Progenitor cell of endocrine pancreas (in vitro differentiated cells): ENCODE data around the gene PEX14. TPM values are rescaled to one million over a fixed set of nuclear protein-coding genes. Genes with fewer than 3 reads are reported as not detected.

Experiments used
- DNase-seq: peaks from one replicate; pipeline ENCODE4 v3.0.0; 2021; ENCODE audit warnings: low spot score; ENCODE audit not compliant: unreplicated experiment
- H3K27ac Mint-ChIP-seq: 2 replicates; pipeline ENCODE4 v1.8.0; 2021; ENCODE audit warnings: mild to moderate bottlenecking, moderate library complexity, mixed read lengths
- H3K27me3 Mint-ChIP-seq: 2 replicates; pipeline ENCODE4 v1.8.0; 2021; ENCODE audit warnings: mixed read lengths
- H3K36me3 Mint-ChIP-seq: 2 replicates; pipeline ENCODE4 v1.8.0; 2022; ENCODE audit warnings: mixed read lengths; ENCODE audit not compliant: insufficient read depth
- H3K4me1 Mint-ChIP-seq: 2 replicates; pipeline ENCODE4 v1.8.0; 2021; ENCODE audit warnings: low read depth, mixed read lengths
- H3K4me3 Mint-ChIP-seq: 2 replicates; pipeline ENCODE4 v1.8.0; 2021; ENCODE audit warnings: low read depth, mild to moderate bottlenecking, moderate library complexity, mixed read lengths
- H3K9me3 Mint-ChIP-seq: 2 replicates; pipeline ENCODE4 v1.8.0; 2021; ENCODE audit warnings: low read depth, mixed read lengths
- CTCF ChIP-seq: fragments of 200-600 bp; sonication (generic); IDR thresholded peaks from one replicate; pipeline ENCODE4 v1.5.0; 2021; ENCODE audit warnings: antibody characterized with exemption, mild to moderate bottlenecking; ENCODE audit not compliant: unreplicated experiment
- total RNA-seq: library from RNA; stranded (reverse); gene quantifications from 2 replicates; pipeline ENCODE4 v1.2.1, GENCODE V29; 2021

Gene PEX14
- total RNA-seq, 1 donor from 2014 or later, result 27.8 TPM

GRCh38 chr1:10475510-10475909 is 760 bp downstream of the PEX14 start:
- TF ChIP-seq CTCF, result no peak
- Mint-ChIP-seq H3K36me3 (no peaks in the 10 kb centered on the region), H3K9me3 (no peaks in the 10 kb centered on the region), H3K27ac (peak overlapping the region; percentile 95), H3K4me3 (peak overlapping the region; percentile 97), H3K27me3 (no peaks in the 10 kb centered on the region), H3K4me1 (peaks cover 16% of the 10 kb centered on the region)
- no peak for DNase-seq

GRCh38 chr1:10479296-10479695 is 4.5 kb downstream of the PEX14 start:
- H3K9me3 Mint-ChIP-seq, result no peaks in the 10 kb centered on the region
- H3K4me1 Mint-ChIP-seq, result peaks cover 14% of the 10 kb centered on the region
- no peak for DNase-seq
- H3K36me3 Mint-ChIP-seq, result peaks cover 3% of the 10 kb centered on the region
- H3K4me3 Mint-ChIP-seq, result no peak overlapping the region
- H3K27me3 Mint-ChIP-seq, result no peaks in the 10 kb centered on the region
- TF ChIP-seq CTCF, result no peak
- peak overlapping the region; percentile 37 for H3K27ac Mint-ChIP-seq

- Mint-ChIP-seq H3K4me1 (peaks cover 7% of the 10 kb centered on the region), H3K27me3 (no peaks in the 10 kb centered on the region), H3K4me3 (no peak overlapping the region), H3K27ac (no peak overlapping the region), H3K36me3 (peaks cover 6% of the 10 kb centered on the region), H3K9me3 (peaks cover 3% of the 10 kb centered on the region)
- DNase-seq, result no peak
- no peak for TF ChIP-seq CTCF
Measured at GRCh38 chr1:10480614-10481013, 5.9 kb downstream of the PEX14 start.

GRCh38 chr1:10484521-10484920 is 9.8 kb downstream of the PEX14 start:
- H3K4me1 Mint-ChIP-seq, result peaks cover 4% of the 10 kb centered on the region
- H3K9me3 Mint-ChIP-seq, result peaks cover 3% of the 10 kb centered on the region
- peaks cover 13% of the 10 kb centered on the region for H3K36me3 Mint-ChIP-seq
- H3K4me3 Mint-ChIP-seq, result no peak overlapping the region
- H3K27ac Mint-ChIP-seq, result no peak overlapping the region
- no peaks in the 10 kb centered on the region for H3K27me3 Mint-ChIP-seq
- no peak for TF ChIP-seq CTCF
- DNase-seq, result no peak

GRCh38 chr1:10489291-10490055 is 14.7 kb downstream of the PEX14 start:
- TF ChIP-seq CTCF, result no peak
- Mint-ChIP-seq H3K27me3 (no peaks in the 10 kb centered on the region), H3K4me1 (peaks cover 10% of the 10 kb centered on the region)

More at GRCh38 chr1:10489291-10490055, 14.7 kb downstream of the PEX14 start:
- Mint-ChIP-seq H3K36me3 (peaks cover 11% of the 10 kb centered on the region), H3K27ac (no peak overlapping the region), H3K9me3 (peaks cover 3% of the 10 kb centered on the region), H3K4me3 (no peak overlapping the region)
- DNase-seq, result no peak
